MG63 (cell line): ENCODE measurements around the gene PRDX2. TPM values are rescaled to one million over a fixed set of nuclear protein-coding genes. Genes with fewer than 3 reads are reported as not detected.
"Not testable (repeated sequence)": the region's sequence is repeated elsewhere in the genome, so short reads cannot be mapped to it uniquely, and the experiment has no call there.

Experiments
- DNase-seq: peaks from one replicate; pipeline ENCODE4 v3.0.0-alpha.2; 2020
- H3K27me3 ChIP-seq: fragments of 250-450 bp; sonication (Bioruptor Pico); 2 replicates; pipeline ENCODE4 v1.5.1; 2020; ENCODE audit warnings: mild to moderate bottlenecking, moderate library complexity
- H3K36me3 ChIP-seq: fragments of 250-450 bp; sonication (Bioruptor Pico); 2 replicates; pipeline ENCODE4 v1.5.1; 2020; ENCODE audit warnings: mild to moderate bottlenecking, moderate library complexity
- H3K4me3 ChIP-seq: fragments of 250-450 bp; sonication (Bioruptor Pico); 2 replicates; pipeline ENCODE4 v1.5.1; 2020; ENCODE audit warnings: mild to moderate bottlenecking, moderate library complexity
- H3K9me3 ChIP-seq: fragments of 250-450 bp; sonication (Bioruptor Pico); 2 replicates; pipeline ENCODE4 v1.5.1; 2020; ENCODE audit warnings: mild to moderate bottlenecking, moderate library complexity
- total RNA-seq: library from RNA; depleted of rRNA; stranded (reverse); fragments of >200 nt; shearing (Covaris generic); gene quantifications from 2 replicates; pipeline ENCODE4 v1.2.3, GENCODE V29; 2014; ENCODE audit warnings: low replicate concordance

The PRDX2 gene
- total RNA-seq, 1 experiment from 2014 or later, result 325 TPM

DNA sequence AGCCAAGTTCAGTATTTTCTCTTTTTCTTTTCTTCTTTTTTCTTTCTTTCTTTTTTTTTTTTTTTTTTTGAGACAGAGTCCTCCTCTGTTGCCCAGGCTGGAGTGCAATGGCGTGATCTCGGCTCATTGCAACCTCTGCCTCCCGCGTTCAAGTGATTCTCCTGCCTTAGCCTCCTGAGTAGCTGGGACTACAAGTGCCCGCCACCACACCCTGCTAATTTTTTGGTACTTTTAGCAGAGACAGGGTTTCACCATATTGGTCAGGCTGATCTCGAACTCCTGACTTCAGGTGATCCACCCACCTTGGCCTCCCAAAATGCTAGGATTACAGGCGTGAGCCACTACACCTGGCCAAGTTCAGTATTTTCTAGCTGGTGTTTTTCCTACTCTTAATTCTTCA lies 4.0 kb downstream of the PRDX2 start:
- H3K4me3 ChIP-seq, H3K9me3 ChIP-seq, DNase-seq, H3K27me3 ChIP-seq: not testable (repeated sequence)
- peaks cover 25% of the 10 kb centered on the region for H3K36me3 ChIP-seq

DNA sequence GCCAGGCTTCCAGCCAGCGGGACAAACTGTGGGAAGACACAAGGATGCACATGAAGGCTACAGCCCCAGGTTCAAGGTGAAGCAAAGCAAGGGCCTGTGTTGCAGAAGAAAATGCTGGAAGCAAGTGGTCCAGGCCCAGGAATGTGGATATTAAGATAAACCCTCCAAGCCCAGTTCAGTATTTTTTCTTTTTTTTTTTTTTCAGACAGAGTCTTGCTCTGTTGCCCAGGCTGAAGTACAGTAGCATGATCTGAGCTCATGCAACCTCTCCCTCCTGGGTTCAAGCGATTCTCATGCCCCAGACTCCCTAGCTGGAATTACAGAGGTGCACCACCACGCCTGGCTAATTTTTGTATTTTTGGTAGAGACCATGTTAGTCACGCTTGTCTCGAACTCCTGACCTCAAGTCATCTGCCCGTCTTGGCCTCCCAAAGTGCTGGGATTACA lies 4.4 kb downstream of the PRDX2 start:
- no peaks in the 10 kb centered on the region for H3K27me3 ChIP-seq
- H3K36me3 ChIP-seq, result peaks cover 29% of the 10 kb centered on the region
- no peaks in the 10 kb centered on the region for H3K9me3 ChIP-seq
- no peak for DNase-seq
- no peak overlapping the region for H3K4me3 ChIP-seq

DNA sequence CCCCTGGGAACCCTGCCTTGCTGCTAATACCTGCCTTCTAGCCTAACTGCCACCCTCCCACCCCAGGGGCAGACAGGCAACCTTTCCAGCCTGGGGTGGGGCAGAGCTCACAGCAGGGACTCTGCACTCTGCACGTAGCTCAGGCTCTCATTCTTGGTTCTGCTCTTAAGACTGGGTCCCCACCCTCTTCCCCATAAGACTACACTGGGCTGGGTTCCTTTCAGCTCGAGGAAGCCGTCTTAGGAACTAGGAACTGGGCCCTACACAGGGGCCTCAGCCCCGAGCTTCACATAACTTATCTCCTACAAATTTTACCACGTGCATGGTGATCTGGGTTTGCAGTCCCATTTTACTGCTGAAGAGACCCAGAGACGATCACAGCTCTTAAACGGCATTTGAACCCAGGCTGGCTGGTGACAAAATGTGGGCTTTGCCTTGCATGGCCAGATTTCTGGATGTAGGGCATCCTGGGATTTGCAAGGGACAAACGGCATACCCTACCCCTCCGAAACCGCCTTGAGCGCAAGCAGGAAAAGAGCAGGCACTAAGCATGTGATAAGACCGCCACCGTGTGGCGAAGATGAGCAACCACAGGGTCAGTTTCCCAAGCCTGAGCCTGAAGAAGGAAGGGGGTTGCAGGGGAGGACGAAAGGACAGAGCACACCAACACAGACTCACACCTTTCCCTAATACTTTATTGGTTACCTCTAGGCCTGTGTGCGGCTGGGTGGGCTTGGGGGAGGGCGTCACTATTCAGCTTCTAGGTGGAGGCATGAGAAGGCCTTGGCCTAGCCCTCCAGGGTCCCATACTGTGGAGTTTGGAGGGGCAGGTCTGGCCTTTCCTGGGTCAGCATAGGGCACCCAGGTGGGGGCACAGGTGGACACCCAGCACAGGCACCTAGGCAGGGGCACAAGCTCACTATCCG lies 5.2 kb downstream of the PRDX2 start:
- Histone ChIP-seq H3K27me3 (no peaks in the 10 kb centered on the region), H3K36me3 (peaks cover 33% of the 10 kb centered on the region), H3K4me3 (no peak overlapping the region), H3K9me3 (no peaks in the 10 kb centered on the region)
- peak; percentile 81 for DNase-seq

DNA sequence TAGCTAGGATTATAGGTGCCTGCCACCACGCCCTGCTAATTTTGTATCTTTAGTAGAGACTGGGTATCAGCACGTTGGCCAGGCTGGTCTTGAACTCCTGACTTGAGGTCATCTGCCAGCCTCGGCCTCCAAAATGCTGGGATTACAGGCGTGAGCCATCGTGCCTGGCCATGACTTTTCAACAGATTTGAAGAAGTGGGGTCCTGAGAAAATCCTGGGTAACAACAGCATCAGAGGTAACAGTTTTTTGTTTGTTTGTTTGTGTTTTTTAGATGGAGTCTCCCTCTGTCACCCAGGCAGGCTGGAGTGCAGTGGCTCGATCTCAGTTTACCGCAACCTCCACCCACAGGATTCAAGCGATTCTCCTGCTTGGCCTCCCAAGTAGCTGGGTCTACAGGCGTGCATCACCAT lies 6.6 kb downstream of the PRDX2 start:
- no peak for DNase-seq
- H3K9me3 ChIP-seq, result no peaks in the 10 kb centered on the region
- no peak overlapping the region for H3K4me3 ChIP-seq
- H3K27me3 ChIP-seq, result no peaks in the 10 kb centered on the region
- H3K36me3 ChIP-seq, result peaks cover 22% of the 10 kb centered on the region

DNA sequence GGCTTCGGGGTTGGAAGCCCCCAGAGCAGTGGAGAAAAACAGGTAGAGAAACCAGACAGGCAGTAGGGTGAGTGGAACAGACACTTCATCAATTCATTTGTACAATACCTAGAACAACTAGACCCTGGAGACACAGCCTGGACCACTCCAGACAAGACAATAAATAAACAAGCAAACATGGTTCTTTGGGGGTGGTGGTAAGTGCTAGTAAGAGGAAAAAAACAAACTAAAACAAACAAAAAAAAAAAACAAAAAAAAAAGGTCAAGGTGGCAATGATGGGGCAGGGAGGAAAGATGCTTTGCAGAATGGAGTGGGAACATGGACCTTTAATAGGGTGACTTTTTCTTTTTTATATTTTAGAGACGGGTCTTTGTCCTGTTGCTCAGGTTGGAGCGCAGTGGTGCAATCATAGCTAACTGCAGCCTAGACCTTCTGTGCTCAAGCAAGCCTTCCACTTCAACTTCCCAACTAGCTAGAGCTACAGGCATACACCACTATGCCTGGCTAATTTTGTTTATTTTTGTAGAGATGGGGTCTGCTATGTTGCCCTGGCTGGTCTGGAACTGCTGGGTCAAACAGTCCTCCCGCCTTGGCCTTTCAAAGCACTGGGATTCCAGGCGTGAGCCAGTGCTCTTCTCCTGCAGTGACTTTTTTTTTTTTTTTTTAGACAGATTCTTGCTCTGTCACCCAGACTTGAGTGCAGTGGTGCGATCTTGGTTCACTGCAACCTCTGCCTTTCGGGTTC lies 7.2 kb downstream of the PRDX2 start:
- Histone ChIP-seq H3K9me3 (no peaks in the 10 kb centered on the region), H3K4me3 (peak overlapping the region; percentile 89), H3K27me3 (no peaks in the 10 kb centered on the region), H3K36me3 (peaks cover 16% of the 10 kb centered on the region)
- DNase-seq, result no peak

DNA sequence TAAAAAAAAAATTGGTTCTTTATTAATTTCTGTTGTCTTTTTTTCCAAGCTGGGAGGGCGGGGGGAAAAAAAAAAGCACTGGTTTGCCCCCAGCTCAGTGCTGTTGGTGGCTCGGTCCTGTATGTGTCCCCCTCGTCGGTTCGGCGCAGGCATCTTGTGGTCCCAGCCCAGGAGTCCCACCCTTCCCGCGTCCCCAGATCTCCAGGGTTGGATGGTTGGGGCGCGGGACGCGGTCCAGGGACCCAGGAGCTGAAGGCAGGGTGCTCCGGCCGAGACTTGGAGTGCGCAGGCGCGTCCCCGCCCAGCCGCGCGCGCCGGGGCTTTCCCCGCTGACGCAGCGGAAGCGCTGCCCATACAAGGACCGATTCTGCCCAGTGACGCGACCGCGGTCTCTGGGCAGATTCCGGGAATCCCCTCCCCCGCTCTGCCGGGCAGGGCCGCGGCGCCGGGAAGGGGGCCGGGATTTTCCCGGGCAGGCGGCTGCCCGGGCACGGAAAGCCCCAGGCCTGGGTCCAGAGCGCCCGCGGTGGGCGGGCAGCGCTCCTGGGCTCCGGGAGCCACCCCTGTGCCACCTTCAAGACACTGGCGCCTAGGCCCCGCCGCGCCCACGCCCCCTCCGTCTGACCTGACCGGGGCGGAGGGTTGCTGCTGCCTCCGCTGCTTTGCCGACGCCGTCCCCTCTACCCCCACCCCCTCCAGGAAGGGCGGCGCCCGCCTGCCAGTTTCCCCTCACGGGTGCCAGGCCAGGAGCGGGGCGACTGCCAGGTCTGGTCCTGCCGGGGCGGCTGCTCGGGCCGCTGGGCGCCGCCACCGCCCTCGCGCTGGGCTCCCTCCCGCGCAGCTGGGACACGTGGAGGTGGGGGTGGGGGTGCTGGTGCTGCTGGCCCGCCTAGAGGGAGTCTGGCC lies 8.1 kb downstream of the PRDX2 start:
- DNase-seq, result peak; percentile 100
- Histone ChIP-seq H3K9me3 (no peaks in the 10 kb centered on the region), H3K36me3 (peaks cover 16% of the 10 kb centered on the region), H3K4me3 (peak overlapping the region; percentile 89), H3K27me3 (no peaks in the 10 kb centered on the region)

DNA sequence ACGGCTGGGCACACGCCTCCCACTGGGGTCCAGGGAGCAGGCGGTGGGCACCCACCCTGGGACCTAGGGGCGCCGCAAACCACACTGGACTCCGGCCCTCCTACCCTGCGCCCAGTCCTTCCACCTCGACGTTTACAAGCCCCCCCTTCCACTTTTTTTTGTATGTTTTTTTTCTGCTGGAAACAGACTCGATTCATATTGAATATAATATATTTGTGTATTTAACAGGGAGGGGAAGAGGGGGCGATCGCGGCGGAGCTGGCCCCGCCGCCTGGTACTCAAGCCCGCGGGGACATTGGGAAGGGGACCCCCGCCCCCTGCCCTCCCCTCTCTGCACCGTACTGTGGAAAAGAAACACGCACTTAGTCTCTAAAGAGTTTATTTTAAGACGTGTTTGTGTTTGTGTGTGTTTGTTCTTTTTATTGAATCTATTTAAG lies 8.7 kb downstream of the PRDX2 start:
- Histone ChIP-seq H3K36me3 (peaks cover 16% of the 10 kb centered on the region), H3K9me3 (no peaks in the 10 kb centered on the region), H3K27me3 (no peaks in the 10 kb centered on the region), H3K4me3 (peak overlapping the region; percentile 89)
- no peak for DNase-seq

DNA sequence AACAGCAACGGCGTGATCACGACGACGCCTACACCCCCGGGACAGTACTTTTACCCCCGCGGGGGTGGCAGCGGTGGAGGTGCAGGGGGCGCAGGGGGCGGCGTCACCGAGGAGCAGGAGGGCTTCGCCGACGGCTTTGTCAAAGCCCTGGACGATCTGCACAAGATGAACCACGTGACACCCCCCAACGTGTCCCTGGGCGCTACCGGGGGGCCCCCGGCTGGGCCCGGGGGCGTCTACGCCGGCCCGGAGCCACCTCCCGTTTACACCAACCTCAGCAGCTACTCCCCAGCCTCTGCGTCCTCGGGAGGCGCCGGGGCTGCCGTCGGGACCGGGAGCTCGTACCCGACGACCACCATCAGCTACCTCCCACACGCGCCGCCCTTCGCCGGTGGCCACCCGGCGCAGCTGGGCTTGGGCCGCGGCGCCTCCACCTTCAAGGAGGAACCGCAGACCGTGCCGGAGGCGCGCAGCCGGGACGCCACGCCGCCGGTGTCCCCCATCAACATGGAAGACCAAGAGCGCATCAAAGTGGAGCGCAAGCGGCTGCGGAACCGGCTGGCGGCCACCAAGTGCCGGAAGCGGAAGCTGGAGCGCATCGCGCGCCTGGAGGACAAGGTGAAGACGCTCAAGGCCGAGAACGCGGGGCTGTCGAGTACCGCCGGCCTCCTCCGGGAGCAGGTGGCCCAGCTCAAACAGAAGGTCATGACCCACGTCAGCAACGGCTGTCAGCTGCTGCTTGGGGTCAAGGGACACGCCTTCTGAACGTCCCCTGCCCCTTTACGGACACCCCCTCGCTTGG lies 9.3 kb downstream of the PRDX2 start:
- Histone ChIP-seq H3K9me3 (no peaks in the 10 kb centered on the region), H3K27me3 (no peaks in the 10 kb centered on the region), H3K4me3 (peak overlapping the region; percentile 89), H3K36me3 (peaks cover 16% of the 10 kb centered on the region)
- peak; percentile 85 for DNase-seq

DNA sequence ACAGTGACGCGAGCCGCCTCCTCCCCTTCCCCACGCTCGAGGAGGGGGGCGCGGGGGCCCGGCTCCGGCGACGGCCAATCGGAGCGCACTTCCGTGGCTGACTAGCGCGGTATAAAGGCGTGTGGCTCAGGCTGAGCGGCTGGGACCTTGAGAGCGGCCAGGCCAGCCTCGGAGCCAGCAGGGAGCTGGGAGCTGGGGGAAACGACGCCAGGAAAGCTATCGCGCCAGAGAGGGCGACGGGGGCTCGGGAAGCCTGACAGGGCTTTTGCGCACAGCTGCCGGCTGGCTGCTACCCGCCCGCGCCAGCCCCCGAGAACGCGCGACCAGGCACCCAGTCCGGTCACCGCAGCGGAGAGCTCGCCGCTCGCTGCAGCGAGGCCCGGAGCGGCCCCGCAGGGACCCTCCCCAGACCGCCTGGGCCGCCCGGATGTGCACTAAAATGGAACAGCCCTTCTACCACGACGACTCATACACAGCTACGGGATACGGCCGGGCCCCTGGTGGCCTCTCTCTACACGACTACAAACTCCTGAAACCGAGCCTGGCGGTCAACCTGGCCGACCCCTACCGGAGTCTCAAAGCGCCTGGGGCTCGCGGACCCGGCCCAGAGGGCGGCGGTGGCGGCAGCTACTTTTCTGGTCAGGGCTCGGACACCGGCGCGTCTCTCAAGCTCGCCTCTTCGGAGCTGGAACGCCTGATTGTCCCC lies 10.1 kb downstream of the PRDX2 start, which contains the start of gene JUNB:
Gene JUNB (plus strand): TSS at position 142 of the 706 bp plus-strand sequence. CDS start 286 bp downstream, at position 428.
- Histone ChIP-seq H3K27me3 (no peaks in the 10 kb centered on the region), H3K4me3 (peak within 1 kb of the TSS; percentile 89), H3K36me3 (peaks cover 16% of the 10 kb centered on the region), H3K9me3 (no peaks in the 10 kb centered on the region)
- DNase-seq, result peak; percentile 100

DNA sequence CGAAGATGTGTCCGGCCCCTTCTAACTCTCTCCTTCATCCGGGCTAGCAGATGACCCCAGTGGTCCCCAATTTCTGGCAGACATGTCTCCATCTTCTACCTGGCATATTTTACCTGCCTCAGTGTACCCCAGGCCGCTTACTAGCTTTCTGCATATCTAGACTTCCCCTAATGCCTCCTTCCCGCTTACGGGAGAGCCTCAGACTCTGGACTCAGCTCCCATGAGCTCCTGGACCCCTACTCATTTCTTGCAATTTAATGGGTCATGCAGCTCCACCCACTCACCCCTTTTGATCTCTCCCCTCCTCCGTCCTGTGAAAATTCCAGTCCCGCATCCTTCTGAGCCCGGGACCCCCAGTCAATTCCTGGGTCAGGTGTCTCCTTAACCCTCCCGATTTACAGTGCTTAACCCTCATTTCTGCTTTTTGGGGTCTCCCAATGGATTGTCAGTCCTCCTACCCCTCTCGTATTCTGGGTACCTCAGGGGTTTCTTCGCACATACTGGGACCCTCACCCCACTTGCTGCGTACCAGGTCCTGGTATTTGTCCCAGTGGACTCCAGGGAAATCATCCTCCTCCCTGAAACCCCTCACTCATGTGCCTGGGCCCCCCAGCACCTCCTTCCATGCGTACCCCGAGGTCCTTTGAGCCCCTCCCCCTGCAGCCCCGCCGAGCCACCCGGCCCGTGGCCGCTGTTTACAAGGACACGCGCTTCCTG lies 10.8 kb downstream of the PRDX2 start:
- no peak for DNase-seq
- peaks cover 16% of the 10 kb centered on the region for H3K36me3 ChIP-seq
- H3K9me3 ChIP-seq, result no peaks in the 10 kb centered on the region
- no peaks in the 10 kb centered on the region for H3K27me3 ChIP-seq
- H3K4me3 ChIP-seq, result peak overlapping the region; percentile 89

DNA sequence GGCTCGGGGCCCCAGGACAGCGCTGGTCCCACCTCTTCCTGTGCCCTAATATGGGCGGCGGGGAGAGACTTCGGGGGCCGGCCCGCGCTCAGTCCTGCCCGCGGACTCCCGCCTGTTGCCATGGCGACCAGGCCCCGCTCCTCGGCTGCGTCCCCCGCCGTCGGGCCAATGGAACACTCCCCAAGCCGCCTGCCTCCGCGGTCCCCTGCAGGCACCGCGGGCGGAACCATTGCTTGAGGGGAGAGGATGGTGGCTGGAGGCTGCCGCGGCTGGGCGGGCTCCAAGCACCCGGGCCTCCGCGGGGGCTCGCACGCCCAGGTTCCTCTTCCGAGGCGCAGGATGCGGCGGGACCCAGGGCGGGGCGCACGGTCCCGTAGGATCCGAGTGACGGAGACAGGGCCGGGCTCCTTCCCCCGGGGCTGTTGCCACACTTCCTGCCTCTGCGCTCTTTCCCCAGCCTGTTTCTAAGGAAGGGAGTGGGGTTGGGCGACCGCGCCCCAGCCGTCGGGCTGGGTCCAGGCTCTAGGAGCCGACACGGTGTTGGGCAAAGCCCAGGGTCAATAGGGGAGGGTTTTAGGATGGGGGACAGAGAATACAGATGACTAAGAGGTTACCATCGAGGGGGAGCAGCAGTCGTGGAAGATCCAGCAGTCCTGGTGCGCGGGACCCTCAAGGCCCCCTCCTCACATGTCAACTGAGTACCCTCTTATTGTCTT lies 11.5 kb downstream of the PRDX2 start:
- peak; percentile 100 for DNase-seq
- Histone ChIP-seq H3K9me3 (no peaks in the 10 kb centered on the region), H3K36me3 (peaks cover 16% of the 10 kb centered on the region), H3K4me3 (peak overlapping the region; percentile 89), H3K27me3 (no peaks in the 10 kb centered on the region)

DNA sequence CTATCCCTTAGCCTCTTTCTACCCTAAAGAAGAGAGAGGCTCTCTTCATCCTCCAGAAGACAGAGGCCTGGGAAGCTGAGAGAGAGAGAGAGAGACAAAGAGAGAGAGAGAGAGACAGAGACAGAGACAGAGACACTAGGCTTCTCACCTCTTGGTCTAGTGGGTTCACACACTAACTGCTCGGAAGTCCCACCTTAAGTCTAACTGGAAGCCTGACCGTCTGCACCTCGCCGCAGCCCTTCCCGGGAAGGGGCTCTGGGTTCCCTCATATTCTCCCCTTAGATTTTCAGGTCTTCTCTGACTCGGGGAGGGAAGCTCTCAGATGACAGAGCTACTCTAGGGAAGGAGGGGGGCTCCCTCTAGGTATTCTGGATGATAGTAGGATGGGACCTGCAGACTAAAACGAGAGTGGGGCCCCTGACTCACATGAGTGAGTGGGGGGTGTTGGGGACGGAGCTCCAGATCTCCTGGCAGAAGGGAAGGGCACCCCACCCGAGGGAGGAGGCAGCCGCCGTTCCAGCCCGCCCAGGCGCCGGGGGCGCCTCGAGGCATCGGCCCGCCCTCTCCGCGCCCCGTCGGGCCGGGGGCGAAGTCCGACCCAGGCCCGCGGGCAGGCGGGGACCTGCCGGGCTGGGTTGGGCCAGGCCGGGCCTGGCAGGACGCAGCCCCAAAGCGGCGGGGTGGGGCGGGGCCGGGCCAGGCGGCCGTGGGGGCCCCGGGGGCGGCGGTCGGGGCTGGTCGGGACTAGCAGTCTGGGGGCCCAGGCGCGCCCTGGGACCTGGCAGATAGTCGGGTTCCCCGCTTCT lies 12.3 kb downstream of the PRDX2 start:
- H3K27me3 ChIP-seq, result no peaks in the 10 kb centered on the region

DNA sequence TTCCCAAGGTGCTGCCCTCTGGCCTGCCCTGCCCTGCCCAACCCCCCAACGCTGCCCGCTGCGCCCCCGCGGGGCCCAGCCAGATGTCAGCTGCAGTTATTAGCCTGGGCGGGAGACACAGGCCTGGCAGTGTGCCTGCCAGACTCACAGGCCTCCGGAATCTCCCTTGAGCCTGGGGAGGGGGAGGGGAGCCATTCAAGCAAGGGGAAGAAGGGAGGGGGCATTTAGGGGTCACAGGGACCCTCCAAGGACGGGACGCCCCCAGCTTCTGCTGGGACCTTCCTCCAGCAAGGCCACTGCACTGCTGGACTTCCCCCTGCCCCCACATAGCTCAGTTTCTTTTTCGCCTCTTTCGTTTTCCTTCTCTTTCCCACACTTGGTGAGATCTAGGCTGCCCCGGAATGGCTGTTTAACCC lies 12.9 kb downstream of the PRDX2 start:
- no peaks in the 10 kb centered on the region for H3K9me3 ChIP-seq
- H3K27me3 ChIP-seq, result no peaks in the 10 kb centered on the region
- peak overlapping the region; percentile 37 for H3K4me3 ChIP-seq
- peak; percentile 96 for DNase-seq
- peaks cover 16% of the 10 kb centered on the region for H3K36me3 ChIP-seq

More for the DNA sequence above, 12.3 kb downstream of the PRDX2 start:
- Histone ChIP-seq H3K9me3 (no peaks in the 10 kb centered on the region), H3K4me3 (peak overlapping the region; percentile 89), H3K36me3 (peaks cover 16% of the 10 kb centered on the region)
- no peak for DNase-seq
